ENCODE results near the gene IFNL4. TPM values are rescaled to one million over a fixed set of nuclear protein-coding genes. Genes with fewer than 3 reads are reported as not detected.
"Not testable (repeated sequence)": the region's sequence is repeated elsewhere in the genome, so short reads cannot be mapped to it uniquely, and the experiment has no call there.

The IFNL4 gene
- polyA plus RNA-seq, 4 donors: 0.03 TPM; not detected in 3

DNA sequence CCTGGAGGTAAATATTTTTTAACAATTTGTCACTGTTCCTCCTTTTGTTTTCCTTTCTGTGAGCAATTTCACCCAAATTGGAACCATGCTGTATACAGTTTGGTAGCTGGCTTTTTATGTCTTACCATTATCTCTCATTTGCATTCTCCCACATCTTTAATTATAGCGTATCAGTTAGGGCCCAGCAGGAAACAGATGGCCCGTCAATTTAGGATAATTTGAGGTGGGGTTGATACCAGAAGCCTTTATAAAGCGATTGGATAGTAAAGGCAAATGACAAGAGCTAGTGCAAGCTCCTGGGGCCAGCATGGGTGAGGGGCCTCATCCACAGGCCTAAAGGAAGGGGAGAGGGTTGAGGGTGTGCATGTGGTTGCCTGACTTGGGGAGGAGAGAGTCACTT is 3.8 kb upstream of the IFNL4 start:
- H3K27me3 ChIP-seq (ENCODE audit: control insufficient read depth in 3 of 3, insufficient read depth in 3 of 3, low read length in 3 of 3): peaks cover 0 to 36% (median 12%) of the 10 kb centered on the region in 3 donors
- H3K36me3 ChIP-seq (ENCODE audit: control insufficient read depth in 3 of 3, insufficient read depth in 2 of 3, low read depth in 1 of 3, low read length in 3 of 3): no peaks in the 10 kb centered on the region
- FAIRE-seq (no peak), DNase-seq (no peak)
- H3K9me3 ChIP-seq (ENCODE audit: control insufficient read depth in 2 of 2, insufficient read depth in 1 of 2, low read depth in 1 of 2, low read length in 1 of 2): peaks cover 0 to 8% of the 10 kb centered on the region in 2 donors
- no peak overlapping the region for H3K27ac ChIP-seq (ENCODE audit: low read depth in 1 of 3, low read length in 2 of 3)
- WGBS, 3 donors: 53 to 63% (median 62%) methylated on average over 3 of the region's 3 CpGs
- H3K4me3 ChIP-seq (ENCODE audit: low read depth in 1 of 3, low read length in 3 of 3): no peak overlapping the region
- H3K4me1 ChIP-seq (ENCODE audit: control insufficient read depth in 3 of 3, insufficient read depth in 2 of 3, low read depth in 1 of 3, low read length in 2 of 3): peaks cover 0 to 7% (median 5%) of the 10 kb centered on the region in 3 donors

GRCh38 chr19:39251846-39252245 is 3.2 kb upstream of the IFNL4 start:
- no peak overlapping the region for H3K4me3 ChIP-seq (ENCODE audit: low read depth in 1 of 3, low read length in 3 of 3)
- peaks cover 0 to 9% (median 7%) of the 10 kb centered on the region in 3 donors for H3K4me1 ChIP-seq (ENCODE audit: control insufficient read depth in 3 of 3, insufficient read depth in 2 of 3, low read depth in 1 of 3, low read length in 2 of 3)
- FAIRE-seq: no peak
- H3K36me3 ChIP-seq (ENCODE audit: control insufficient read depth in 3 of 3, insufficient read depth in 2 of 3, low read depth in 1 of 3, low read length in 3 of 3): no peaks in the 10 kb centered on the region
- peaks cover 0 to 42% (median 12%) of the 10 kb centered on the region in 3 donors for H3K27me3 ChIP-seq (ENCODE audit: control insufficient read depth in 3 of 3, insufficient read depth in 3 of 3, low read length in 3 of 3)
- H3K9me3 ChIP-seq (ENCODE audit: control insufficient read depth in 2 of 2, insufficient read depth in 1 of 2, low read depth in 1 of 2, low read length in 1 of 2): peaks cover 0 to 10% of the 10 kb centered on the region in 2 donors
- 34 to 53% (median 46%) methylated on average over 3 of the region's 3 CpGs for WGBS, 3 donors
- DNase-seq: no peak
- no peak overlapping the region for H3K27ac ChIP-seq (ENCODE audit: low read depth in 1 of 3, low read length in 2 of 3)

DNA sequence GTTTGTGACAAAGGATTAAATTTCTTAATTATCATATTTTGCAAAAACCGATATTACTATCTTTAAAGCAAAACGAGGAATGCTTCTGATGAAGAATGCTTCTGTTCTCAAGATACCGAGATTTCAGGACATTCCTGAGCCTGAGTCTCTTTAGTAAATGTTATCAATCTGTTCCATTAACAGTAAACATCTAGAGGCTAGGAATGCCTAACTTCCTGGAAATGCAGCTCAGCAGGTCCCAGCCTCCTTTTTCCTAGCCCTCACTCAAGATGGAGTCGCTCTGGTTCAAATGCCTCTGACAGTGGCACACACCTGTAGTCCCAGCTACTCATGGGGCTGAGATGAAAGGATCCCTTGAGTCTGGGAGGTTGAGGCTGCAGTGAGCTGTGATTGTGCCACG is 2.4 kb upstream of the IFNL4 start:
- peaks cover 0 to 9% (median 7%) of the 10 kb centered on the region in 3 donors for H3K4me1 ChIP-seq (ENCODE audit: control insufficient read depth in 3 of 3, insufficient read depth in 2 of 3, low read depth in 1 of 3, low read length in 2 of 3)
- DNase-seq (no peak), FAIRE-seq (no peak)
- no peak overlapping the region for H3K27ac ChIP-seq (ENCODE audit: low read depth in 1 of 3, low read length in 2 of 3)
- no peaks in the 10 kb centered on the region for H3K36me3 ChIP-seq (ENCODE audit: control insufficient read depth in 3 of 3, insufficient read depth in 2 of 3, low read depth in 1 of 3, low read length in 3 of 3)
- H3K4me3 ChIP-seq (ENCODE audit: low read depth in 1 of 3, low read length in 3 of 3): no peak overlapping the region
- peaks cover 0 to 40% (median 12%) of the 10 kb centered on the region in 3 donors for H3K27me3 ChIP-seq (ENCODE audit: control insufficient read depth in 3 of 3, insufficient read depth in 3 of 3, low read length in 3 of 3)
- WGBS, 3 donors: 73 to 86% (median 82%) methylated on average over 5 of the region's 5 CpGs
- peaks cover 0 to 5% of the 10 kb centered on the region in 2 donors for H3K9me3 ChIP-seq (ENCODE audit: control insufficient read depth in 2 of 2, insufficient read depth in 1 of 2, low read depth in 1 of 2, low read length in 1 of 2)

DNA sequence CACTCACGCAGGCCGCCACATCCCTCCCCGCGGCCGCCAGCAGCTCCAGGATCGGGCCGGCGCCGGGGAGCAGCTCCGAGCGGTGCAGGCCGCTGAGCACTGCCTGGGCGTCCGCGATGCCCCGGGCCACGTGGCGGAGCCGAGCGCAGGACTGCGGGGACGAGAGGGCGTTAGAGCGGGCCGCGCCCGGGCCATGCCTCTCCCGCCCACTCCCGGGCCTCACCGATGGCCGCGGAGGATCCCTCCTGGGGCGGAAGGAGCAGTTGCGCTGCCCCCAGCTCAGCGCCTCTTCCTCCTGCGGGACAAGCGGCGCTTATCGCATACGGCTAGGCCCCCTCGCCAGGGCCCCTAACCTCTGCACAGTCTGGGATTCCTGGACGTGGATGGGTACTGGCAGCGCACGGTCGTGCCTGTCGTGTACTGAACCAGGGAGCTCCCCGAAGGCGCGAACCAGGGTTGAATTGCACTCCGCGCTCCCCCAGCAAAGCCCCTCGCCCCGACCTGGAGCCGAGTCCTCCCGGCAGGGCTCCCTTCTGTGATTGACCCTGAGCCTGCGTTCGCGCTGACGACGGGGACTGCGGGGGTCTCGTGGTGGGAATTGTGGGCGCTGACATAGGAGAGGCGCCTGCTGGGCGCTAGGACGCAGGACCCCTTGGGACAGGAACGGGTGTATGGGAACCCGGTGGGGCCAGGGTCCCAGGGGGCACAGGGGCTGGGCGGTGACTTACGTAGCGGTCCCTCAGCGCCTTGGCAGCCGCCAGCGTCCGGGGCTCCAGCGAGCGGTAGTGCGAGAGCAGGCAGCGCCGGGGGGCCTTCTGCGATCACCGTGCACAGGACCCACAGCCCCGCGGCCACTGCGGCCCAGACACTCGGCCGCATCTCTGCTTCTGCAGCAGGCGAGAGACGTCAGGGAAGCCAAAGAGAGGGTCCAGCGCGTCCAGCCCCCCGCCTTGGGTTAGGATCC is 673 bp downstream of the IFNL4 start:
- DNase-seq (peak in 1 of 2 donors; percentile 63), FAIRE-seq (no peak)
- peaks cover 0 to 40% (median 12%) of the 10 kb centered on the region in 3 donors for H3K27me3 ChIP-seq (ENCODE audit: control insufficient read depth in 3 of 3, insufficient read depth in 3 of 3, low read length in 3 of 3)
- WGBS, 3 donors: 21 to 35% (median 33%) methylated on average over 63 to 92 of the region's 92 CpGs
- H3K4me3 ChIP-seq (ENCODE audit: low read depth in 1 of 3, low read length in 3 of 3): no peak overlapping the region
- no peak overlapping the region for H3K27ac ChIP-seq (ENCODE audit: low read depth in 1 of 3, low read length in 2 of 3)
- peaks cover 0 to 5% of the 10 kb centered on the region in 2 donors for H3K9me3 ChIP-seq (ENCODE audit: control insufficient read depth in 2 of 2, insufficient read depth in 1 of 2, low read depth in 1 of 2, low read length in 1 of 2)
- peaks cover 0 to 9% (median 0%) of the 10 kb centered on the region in 3 donors for H3K4me1 ChIP-seq (ENCODE audit: control insufficient read depth in 3 of 3, insufficient read depth in 2 of 3, low read depth in 1 of 3, low read length in 2 of 3)
- no peaks in the 10 kb centered on the region for H3K36me3 ChIP-seq (ENCODE audit: control insufficient read depth in 3 of 3, insufficient read depth in 2 of 3, low read depth in 1 of 3, low read length in 3 of 3)

- DNase-seq: peak in 1 of 2 donors; percentile 36
- FAIRE-seq: no peak
- 25 to 40% (median 36%) methylated on average over 36 to 42 of the region's 42 CpGs for WGBS, 3 donors
- Histone ChIP-seq H3K4me1 (ENCODE audit: control insufficient read depth in 3 of 3, insufficient read depth in 2 of 3, low read depth in 1 of 3, low read length in 2 of 3) (peaks cover 0 to 9% (median 0%) of the 10 kb centered on the region in 3 donors), H3K36me3 (ENCODE audit: control insufficient read depth in 3 of 3, insufficient read depth in 2 of 3, low read depth in 1 of 3, low read length in 3 of 3) (no peaks in the 10 kb centered on the region), H3K4me3 (ENCODE audit: low read depth in 1 of 3, low read length in 3 of 3) (peak overlapping the region in 1 of 3 donors; percentile 3), H3K27me3 (ENCODE audit: control insufficient read depth in 3 of 3, insufficient read depth in 3 of 3, low read length in 3 of 3) (peaks cover 0 to 40% (median 12%) of the 10 kb centered on the region in 3 donors), H3K9me3 (ENCODE audit: control insufficient read depth in 2 of 2, insufficient read depth in 1 of 2, low read depth in 1 of 2, low read length in 1 of 2) (peaks cover 0 to 5% of the 10 kb centered on the region in 2 donors), H3K27ac (ENCODE audit: low read depth in 1 of 3, low read length in 2 of 3) (no peak overlapping the region)
Observed at GRCh38 chr19:39246951-39247669, 1.5 kb downstream of the IFNL4 start.

DNA sequence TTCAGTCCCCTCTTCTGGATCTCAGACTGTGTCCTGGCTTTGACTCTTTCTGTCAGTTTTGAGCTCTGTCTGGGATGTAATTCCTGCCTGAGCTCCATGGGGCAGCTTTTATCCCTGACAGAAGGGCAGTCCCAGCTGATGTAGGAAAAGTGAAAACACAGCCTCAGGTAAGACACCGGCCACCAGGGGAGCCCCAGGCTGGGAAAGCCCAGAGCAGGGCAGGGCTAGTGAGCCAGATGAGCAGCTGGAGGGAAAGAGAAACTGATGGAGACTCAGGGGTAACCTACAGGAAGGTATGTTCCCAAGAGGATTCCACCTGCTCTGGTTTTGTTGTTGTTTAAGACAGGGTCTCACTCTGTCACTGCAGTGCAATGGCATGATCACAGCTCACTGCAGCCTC is 3.5 kb downstream of the IFNL4 start:
- not testable (repeated sequence) for H3K9me3 ChIP-seq (ENCODE audit: control insufficient read depth in 2 of 2, insufficient read depth in 1 of 2, low read depth in 1 of 2, low read length in 1 of 2); H3K4me3 ChIP-seq (ENCODE audit: low read depth in 1 of 3, low read length in 3 of 3); H3K27ac ChIP-seq (ENCODE audit: low read depth in 1 of 3, low read length in 2 of 3); DNase-seq; H3K4me1 ChIP-seq (ENCODE audit: control insufficient read depth in 3 of 3, insufficient read depth in 2 of 3, low read depth in 1 of 3, low read length in 2 of 3); H3K36me3 ChIP-seq (ENCODE audit: control insufficient read depth in 3 of 3, insufficient read depth in 2 of 3, low read depth in 1 of 3, low read length in 3 of 3); FAIRE-seq
- no CpG with 5 or more reads among the region's 1 CpG for WGBS, 3 donors
- H3K27me3 ChIP-seq (ENCODE audit: control insufficient read depth in 3 of 3, insufficient read depth in 3 of 3, low read length in 3 of 3): peaks cover 0 to 37% (median 12%) of the 10 kb centered on the region in 3 donors

- 83 to 92% (median 89%) methylated on average over 9 to 12 of the region's 12 CpGs for WGBS, 3 donors
- DNase-seq; H3K4me1 ChIP-seq (ENCODE audit: control insufficient read depth in 3 of 3, insufficient read depth in 2 of 3, low read depth in 1 of 3, low read length in 2 of 3); FAIRE-seq; H3K9me3 ChIP-seq (ENCODE audit: control insufficient read depth in 2 of 2, insufficient read depth in 1 of 2, low read depth in 1 of 2, low read length in 1 of 2); H3K36me3 ChIP-seq (ENCODE audit: control insufficient read depth in 3 of 3, insufficient read depth in 2 of 3, low read depth in 1 of 3, low read length in 3 of 3); H3K27ac ChIP-seq (ENCODE audit: low read depth in 1 of 3, low read length in 2 of 3); H3K4me3 ChIP-seq (ENCODE audit: low read depth in 1 of 3, low read length in 3 of 3): not testable (repeated sequence)
- peaks cover 0 to 31% (median 11%) of the 10 kb centered on the region in 3 donors for H3K27me3 ChIP-seq (ENCODE audit: control insufficient read depth in 3 of 3, insufficient read depth in 3 of 3, low read length in 3 of 3)
Observed at GRCh38 chr19:39244410-39245100, 4.1 kb downstream of the IFNL4 start, which contains the start of gene IFNL3. TSS of gene IFNL3 (minus strand) at chr19:39245006. CDS start at chr19:39244967, 39 bp downstream.

GRCh38 chr19:39243741-39244140 is 4.9 kb downstream of the IFNL4 start:
- not testable (repeated sequence) for H3K36me3 ChIP-seq (ENCODE audit: control insufficient read depth in 3 of 3, insufficient read depth in 2 of 3, low read depth in 1 of 3, low read length in 3 of 3); H3K9me3 ChIP-seq (ENCODE audit: control insufficient read depth in 2 of 2, insufficient read depth in 1 of 2, low read depth in 1 of 2, low read length in 1 of 2); H3K27ac ChIP-seq (ENCODE audit: low read depth in 1 of 3, low read length in 2 of 3); H3K4me1 ChIP-seq (ENCODE audit: control insufficient read depth in 3 of 3, insufficient read depth in 2 of 3, low read depth in 1 of 3, low read length in 2 of 3); H3K4me3 ChIP-seq (ENCODE audit: low read depth in 1 of 3, low read length in 3 of 3); DNase-seq; FAIRE-seq
- H3K27me3 ChIP-seq (ENCODE audit: control insufficient read depth in 3 of 3, insufficient read depth in 3 of 3, low read length in 3 of 3): peaks cover 0 to 26% (median 5%) of the 10 kb centered on the region in 3 donors
- 68 to 91% (median 83%) methylated on average over 7 to 13 of the region's 13 CpGs for WGBS, 3 donors
